OCI-LY3 (cell line): ENCODE data around the gene NANOS2.

Experiments
- H2AFZ ChIP-seq: fragments of 200-600, 300-600 bp; shearing (Covaris generic); 2 replicates; pipeline ENCODE4 v1.6.0; 2014; ENCODE audit warnings: antibody characterized with exemption, low read depth, low read length
- H3K27ac ChIP-seq: fragments of 200-600, 300-600 bp; sonication (generic); 2 replicates; pipeline ENCODE4 v1.5.1; 2014; ENCODE audit warnings: mild to moderate bottlenecking, low read length, moderate library complexity, mixed read lengths
- H3K27me3 ChIP-seq: fragments of 200-600, 300-600 bp; sonication (generic); 2 replicates; pipeline ENCODE4 v1.6.1; 2014; ENCODE audit warnings: low read depth, low read length, mixed read lengths
- H3K36me3 ChIP-seq: fragments of 200-600, 300-600 bp; sonication (generic); replicated peaks from 2 replicates; pipeline ENCODE3; 2014; ENCODE audit warnings: low read depth, low read length, mixed read lengths
- H3K4me1 ChIP-seq: fragments of 300-600, 200-600 bp; sonication (generic); 2 replicates; pipeline ENCODE4 v1.6.1; 2014; ENCODE audit warnings: low read length, mixed read lengths
- H3K4me2 ChIP-seq: fragments of 200-600, 300-600 bp; sonication (generic); 2 replicates; pipeline ENCODE4 v1.6.1; 2014; ENCODE audit warnings: low read length, mixed read lengths
- H3K4me3 ChIP-seq: fragments of 300-600, 200-600 bp; sonication (generic); 2 replicates; pipeline ENCODE4 v1.5.1; 2014; ENCODE audit warnings: antibody characterized with exemption, mild to moderate bottlenecking, low read length, moderate library complexity
- H3K79me2 ChIP-seq: fragments of 300-600, 200-600 bp; shearing (Covaris generic); 2 replicates; pipeline ENCODE4 v1.6.1; 2014; ENCODE audit warnings: mild to moderate bottlenecking, low read length, mixed read lengths
- H3K9ac ChIP-seq: fragments of 300-600, 200-600 bp; shearing (Covaris generic); 2 replicates; pipeline ENCODE4 v1.6.0; 2014; ENCODE audit warnings: mild to moderate bottlenecking, low read length, moderate library complexity
- H3K9me3 ChIP-seq: fragments of 200-600, 300-600 bp; shearing (Covaris generic); 2 replicates; pipeline ENCODE4 v1.6.1; 2014; ENCODE audit warnings: low read length, mixed read lengths; ENCODE audit not compliant: insufficient read depth
- H4K20me1 ChIP-seq: fragments of 200-600, 300-600 bp; sonication (generic); 2 replicates; pipeline ENCODE4 v1.6.1; 2016; ENCODE audit warnings: low read length, mixed read lengths; ENCODE audit not compliant: insufficient read depth
- CTCF ChIP-seq: fragments of 200-600, 300-600 bp; sonication (generic); IDR thresholded peaks from 2 replicates; pipeline ENCODE4 v1.5.1; 2014; ENCODE audit warnings: antibody characterized with exemption, low read length, low read depth
- EZH2phosphoT487 ChIP-seq: fragments of 200-600 bp; shearing (Covaris generic); IDR thresholded peaks from 2 replicates; pipeline ENCODE4 v1.6.1; 2018; ENCODE audit warnings: antibody characterized with exemption, mixed run types, low read depth

Gene NANOS2

DNA sequence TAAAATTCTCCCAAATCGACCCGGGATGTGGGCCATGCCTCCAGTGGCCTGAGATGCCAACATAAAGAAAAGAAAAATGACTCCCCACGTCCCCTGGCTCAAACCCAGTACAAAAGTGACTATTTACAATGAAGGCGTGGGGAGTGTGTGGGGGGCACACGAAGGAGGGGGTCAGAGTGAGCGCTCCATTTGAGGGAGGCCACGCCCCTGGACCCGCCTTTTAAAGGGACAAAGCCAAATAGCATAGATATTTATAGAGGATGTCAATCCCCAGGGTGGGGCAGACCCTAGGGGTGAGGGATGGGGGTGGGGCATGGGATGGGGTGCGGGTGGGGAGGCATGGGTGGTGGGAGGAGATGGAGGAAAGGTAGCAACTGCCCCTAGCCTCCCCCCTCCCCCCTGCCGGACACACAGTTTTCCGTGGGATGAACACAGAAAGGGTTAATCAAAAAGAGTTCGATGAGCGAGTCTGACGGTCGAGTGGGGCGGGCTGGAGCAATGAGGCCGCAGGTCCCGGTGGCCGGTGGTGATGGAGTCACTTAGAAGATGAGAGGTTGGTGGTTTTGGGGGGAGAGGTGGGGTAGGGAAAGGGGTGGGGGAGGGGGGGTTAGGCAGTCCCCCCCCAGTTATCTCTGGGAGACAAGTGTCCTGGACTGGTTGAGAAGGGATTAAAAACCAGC lies 20.1 kb upstream of the NANOS2 start:
- Histone ChIP-seq H3K9me3 (no peaks in the 10 kb centered on the region), H3K27me3 (peaks cover 25% of the 10 kb centered on the region), H3K36me3 (no peaks in the 10 kb centered on the region), H3K79me2 (no peaks in the 10 kb centered on the region), H2AFZ (no peak overlapping the region), H3K27ac (no peak overlapping the region), H3K4me2 (no peak overlapping the region), H3K4me3 (no peak overlapping the region), H4K20me1 (no peaks in the 10 kb centered on the region), H3K4me1 (no peaks in the 10 kb centered on the region), H3K9ac (no peak overlapping the region)
- TF ChIP-seq CTCF (no peak), EZH2phosphoT487 (no peak)

DNA sequence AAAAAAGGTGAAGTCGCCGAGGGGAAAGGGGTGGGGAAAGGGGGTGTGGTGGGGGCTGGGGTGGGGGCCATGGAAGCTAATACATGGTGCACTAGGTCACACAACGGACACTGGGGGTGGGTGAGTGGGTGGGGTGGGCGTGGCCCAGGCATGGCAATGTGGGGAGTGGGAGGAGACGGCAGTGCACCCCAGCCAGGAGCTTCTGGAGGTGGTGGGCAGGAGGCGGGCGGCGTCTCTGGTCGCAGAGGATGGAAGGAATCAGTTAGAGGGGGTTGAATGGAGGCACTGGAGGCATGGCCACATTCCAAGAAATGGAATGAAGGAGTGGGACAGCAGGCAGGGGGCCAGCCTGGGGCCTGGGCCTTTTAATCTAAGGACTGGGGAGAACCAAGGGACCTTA lies 19.2 kb upstream of the NANOS2 start:
- Histone ChIP-seq H3K4me2 (no peak overlapping the region), H3K36me3 (no peaks in the 10 kb centered on the region), H3K79me2 (no peaks in the 10 kb centered on the region), H3K9me3 (no peaks in the 10 kb centered on the region), H4K20me1 (no peaks in the 10 kb centered on the region), H3K4me1 (no peaks in the 10 kb centered on the region), H3K4me3 (no peak overlapping the region), H2AFZ (no peak overlapping the region), H3K27me3 (peaks cover 29% of the 10 kb centered on the region), H3K27ac (no peak overlapping the region), H3K9ac (no peak overlapping the region)
- no peak for TF ChIP-seq EZH2phosphoT487
- no peak for TF ChIP-seq CTCF

DNA sequence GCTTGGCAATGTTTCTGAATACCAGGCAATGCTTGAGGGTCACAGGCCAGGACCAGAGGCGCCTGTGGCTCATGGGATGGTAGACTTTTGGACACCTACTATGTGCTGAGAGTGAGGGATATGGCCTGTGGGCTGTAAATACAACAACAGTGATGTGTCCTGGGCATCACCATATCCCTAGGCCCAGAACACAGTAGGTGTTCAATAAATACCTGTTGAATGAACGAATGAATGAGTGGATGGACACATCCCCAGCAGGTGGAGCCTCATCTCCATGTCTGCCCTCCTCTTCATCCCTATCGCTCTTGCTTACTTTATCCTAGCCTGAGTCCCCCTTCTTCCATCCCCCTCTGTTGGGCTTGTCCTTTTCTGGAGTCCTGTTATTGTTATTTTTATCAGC lies 16.5 kb upstream of the NANOS2 start:
- TF ChIP-seq EZH2phosphoT487 (no peak), CTCF (no peak)

GRCh38 chr19:45929247-45929646 lies 14.7 kb upstream of the NANOS2 start:
- Histone ChIP-seq H3K4me3 (no peak overlapping the region), H3K9me3 (no peaks in the 10 kb centered on the region), H2AFZ (no peak overlapping the region), H3K36me3 (no peaks in the 10 kb centered on the region), H3K27ac (no peak overlapping the region), H4K20me1 (no peaks in the 10 kb centered on the region), H3K79me2 (no peaks in the 10 kb centered on the region), H3K4me2 (no peak overlapping the region), H3K27me3 (0 out of 2 replicates have a peak, but pooled peaks cover 11% of the 10 kb centered on the region), H3K9ac (no peak overlapping the region), H3K4me1 (peaks cover 5% of the 10 kb centered on the region)
- TF ChIP-seq EZH2phosphoT487 (no peak), CTCF (no peak)

More for the DNA sequence above, 16.5 kb upstream of the NANOS2 start:
- no peak overlapping the region for H3K4me2 ChIP-seq
- no peaks in the 10 kb centered on the region for H3K36me3 ChIP-seq
- H3K27me3 ChIP-seq: peaks cover 19% of the 10 kb centered on the region; the same call in 1 of the 2 replicates
- H2AFZ ChIP-seq: no peak overlapping the region
- peaks cover 5% of the 10 kb centered on the region for H3K4me1 ChIP-seq
- H3K27ac ChIP-seq: no peak overlapping the region
- no peak overlapping the region for H3K9ac ChIP-seq
- H3K9me3 ChIP-seq: no peaks in the 10 kb centered on the region
- no peaks in the 10 kb centered on the region for H4K20me1 ChIP-seq
- H3K79me2 ChIP-seq: no peaks in the 10 kb centered on the region
- H3K4me3 ChIP-seq: no peak overlapping the region
